Activated CD8-positive, alpha-beta memory T cell treated with anti-CD3 and anti-CD28 coated beads, Interleukin-2, amount 10 ng/mL, durations not matched to agents 7 days and 5 days (primary cell): ENCODE results near the gene DCX. TPM values are rescaled to one million over a fixed set of nuclear protein-coding genes. Genes with fewer than 3 reads are reported as not detected.

ENCODE experiments used
- ATAC-seq: fragments of 150-1000 bp; cut with Tn5 transposase; one replicate; pipeline ENCODE4 v1.10.0; 2021; ENCODE audit warnings: moderate library complexity
- CTCF ChIA-PET: fragments of 350-600 bp; sonication (Branson Sonifier 250); formaldehyde crosslinking; loops from one replicate; lab custom pipeline; 2021; ENCODE audit warnings: antibody characterized with exemption; lab: Charles Lee
- DNase-seq: peaks from one replicate; pipeline ENCODE4 v3.0.0-alpha.2; 2020
- H3K27ac Mint-ChIP-seq: one replicate; pipeline ENCODE4 v1.8.0; 2021; ENCODE audit warnings: mild to moderate bottlenecking, mixed read lengths
- H3K27me3 Mint-ChIP-seq: one replicate; pipeline ENCODE4 v1.8.0; 2021; ENCODE audit warnings: mixed read lengths
- H3K36me3 Mint-ChIP-seq: one replicate; pipeline ENCODE4 v1.8.0; 2021; ENCODE audit warnings: mild to moderate bottlenecking, mixed read lengths
- H3K4me1 Mint-ChIP-seq: one replicate; pipeline ENCODE4 v1.8.0; 2021; ENCODE audit warnings: mixed read lengths
- H3K4me3 Mint-ChIP-seq: one replicate; pipeline ENCODE4 v1.8.0; 2021; ENCODE audit warnings: mild to moderate bottlenecking, moderate library complexity, mixed read lengths
- H3K9me3 Mint-ChIP-seq: one replicate; pipeline ENCODE4 v1.8.0; 2022; ENCODE audit warnings: low read depth, mixed read lengths
- total RNA-seq, 2 experiments: library from RNA; stranded (reverse); gene quantifications; one replicate each; pipeline ENCODE4 v1.2.3, GENCODE V29; 2021

Gene DCX
- total RNA-seq, 2 experiments from 2014 or later: not detected

GRCh38 chrX:111394569-111394968, 17.4 kb downstream of the DCX start:
- no peaks in the 10 kb centered on the region for H3K9me3 Mint-ChIP-seq
- CTCF ChIA-PET: no interaction called here
- no peaks in the 10 kb centered on the region for H3K4me1 Mint-ChIP-seq
- H3K36me3 Mint-ChIP-seq: no peaks in the 10 kb centered on the region
- no peak for DNase-seq
- no peak for ATAC-seq
- H3K27me3 Mint-ChIP-seq: no peaks in the 10 kb centered on the region
- H3K4me3 Mint-ChIP-seq: no peak overlapping the region
- H3K27ac Mint-ChIP-seq: no peak overlapping the region

DNA sequence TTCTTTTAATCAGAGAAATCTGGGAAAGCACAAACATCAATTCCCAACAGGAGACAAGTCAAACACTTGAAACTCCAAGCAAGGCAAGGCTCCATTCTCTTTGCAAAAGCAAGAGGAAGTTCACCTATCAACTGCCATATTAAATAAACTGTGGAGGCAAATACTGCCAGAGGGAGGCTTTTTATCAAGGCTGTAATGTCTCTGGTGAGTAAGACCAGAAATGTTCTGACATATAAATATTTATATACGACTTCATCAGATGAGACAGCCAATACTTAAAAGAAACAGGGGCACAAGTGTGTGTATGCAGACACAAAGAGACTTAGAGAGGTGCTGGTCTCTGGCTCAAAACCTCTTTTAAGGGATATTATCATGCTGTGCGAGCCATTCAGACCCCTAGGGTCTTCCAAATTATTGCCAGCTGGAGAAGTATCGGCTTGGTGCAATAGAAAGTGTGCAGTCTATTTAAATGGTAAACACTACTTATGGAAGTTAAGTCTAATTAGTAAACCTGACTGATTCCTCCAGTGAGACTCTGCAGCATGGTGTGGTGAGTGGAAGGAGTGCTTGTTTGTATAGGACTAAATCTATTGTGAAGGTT, 24.4 kb downstream of the DCX start:
- H3K36me3 Mint-ChIP-seq: no peaks in the 10 kb centered on the region
- no peak overlapping the region for H3K4me3 Mint-ChIP-seq
- H3K27ac Mint-ChIP-seq: no peak overlapping the region
- CTCF ChIA-PET: no interaction called here
- no peak for ATAC-seq
- DNase-seq: no peak
- H3K9me3 Mint-ChIP-seq: no peaks in the 10 kb centered on the region
- H3K27me3 Mint-ChIP-seq: no peaks in the 10 kb centered on the region
- no peaks in the 10 kb centered on the region for H3K4me1 Mint-ChIP-seq

DNA sequence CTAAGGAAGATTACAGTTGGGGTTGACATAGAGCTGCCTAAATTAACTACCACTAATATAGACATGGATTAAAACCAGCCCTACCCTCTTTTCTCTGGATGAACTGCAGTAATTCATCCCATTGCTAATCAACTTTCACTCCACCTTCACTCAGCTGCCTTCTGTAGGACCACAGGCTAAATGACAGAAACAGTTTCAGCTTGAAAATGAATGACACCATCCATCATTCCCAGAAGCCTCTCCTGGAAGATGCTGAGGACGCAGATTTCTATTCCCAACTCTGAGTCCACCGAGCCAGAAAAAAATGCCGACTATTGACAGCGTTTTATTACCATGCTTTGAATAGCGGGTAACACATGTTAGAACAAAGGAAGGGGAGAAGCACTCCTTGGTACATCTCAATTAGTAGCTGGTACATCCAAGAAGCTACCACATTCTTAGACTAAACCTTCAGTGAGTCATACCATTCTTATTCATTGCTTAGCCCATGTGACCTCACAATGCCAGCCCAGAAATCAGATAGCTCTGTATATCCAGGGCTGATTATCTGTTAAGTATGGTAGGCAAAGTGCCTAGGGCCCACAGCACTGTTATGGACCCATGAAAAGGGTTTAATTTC, 25.3 kb downstream of the DCX start:
- CTCF ChIA-PET: no interaction called here
- H3K9me3 Mint-ChIP-seq: no peaks in the 10 kb centered on the region
- no peak for DNase-seq
- no peaks in the 10 kb centered on the region for H3K4me1 Mint-ChIP-seq
- ATAC-seq: no peak
- H3K27me3 Mint-ChIP-seq: no peaks in the 10 kb centered on the region
- no peak overlapping the region for H3K4me3 Mint-ChIP-seq
- no peaks in the 10 kb centered on the region for H3K36me3 Mint-ChIP-seq
- H3K27ac Mint-ChIP-seq: no peak overlapping the region

- H3K27ac Mint-ChIP-seq: no peak overlapping the region
- no peaks in the 10 kb centered on the region for H3K36me3 Mint-ChIP-seq
- no peak overlapping the region for H3K4me3 Mint-ChIP-seq
- CTCF ChIA-PET: no interaction called here
- H3K9me3 Mint-ChIP-seq: no peaks in the 10 kb centered on the region
- DNase-seq (no peak), ATAC-seq (no peak)
- H3K4me1 Mint-ChIP-seq: no peaks in the 10 kb centered on the region
- H3K27me3 Mint-ChIP-seq: no peaks in the 10 kb centered on the region
Observed at GRCh38 chrX:111386077-111386476, 25.9 kb downstream of the DCX start.

DNA sequence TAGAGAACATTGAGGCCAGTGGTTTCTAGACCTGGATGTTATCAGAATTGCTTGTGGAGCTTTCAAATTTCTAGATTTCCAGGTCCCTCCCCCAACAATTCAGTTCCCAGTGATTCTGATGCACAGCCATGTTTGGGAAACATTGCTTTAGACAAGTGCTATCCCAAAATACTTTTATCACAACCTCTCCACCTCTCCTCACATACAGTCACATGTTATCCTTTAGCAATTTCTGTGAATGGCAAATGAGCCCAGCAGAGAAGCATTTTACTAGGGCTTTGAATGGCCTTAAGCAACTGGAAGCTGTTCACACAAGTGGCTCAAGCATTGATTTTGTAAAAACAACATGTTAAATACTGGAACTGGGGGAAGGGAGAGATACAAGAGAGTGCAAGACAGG, 29.7 kb downstream of the DCX start:
- H3K4me3 Mint-ChIP-seq: no peak overlapping the region
- DNase-seq (no peak), ATAC-seq (no peak)
- CTCF ChIA-PET: no interaction called here
- no peaks in the 10 kb centered on the region for H3K9me3 Mint-ChIP-seq
- no peak overlapping the region for H3K27ac Mint-ChIP-seq
- H3K27me3 Mint-ChIP-seq: no peaks in the 10 kb centered on the region
- no peaks in the 10 kb centered on the region for H3K4me1 Mint-ChIP-seq
- H3K36me3 Mint-ChIP-seq: no peaks in the 10 kb centered on the region

DNA sequence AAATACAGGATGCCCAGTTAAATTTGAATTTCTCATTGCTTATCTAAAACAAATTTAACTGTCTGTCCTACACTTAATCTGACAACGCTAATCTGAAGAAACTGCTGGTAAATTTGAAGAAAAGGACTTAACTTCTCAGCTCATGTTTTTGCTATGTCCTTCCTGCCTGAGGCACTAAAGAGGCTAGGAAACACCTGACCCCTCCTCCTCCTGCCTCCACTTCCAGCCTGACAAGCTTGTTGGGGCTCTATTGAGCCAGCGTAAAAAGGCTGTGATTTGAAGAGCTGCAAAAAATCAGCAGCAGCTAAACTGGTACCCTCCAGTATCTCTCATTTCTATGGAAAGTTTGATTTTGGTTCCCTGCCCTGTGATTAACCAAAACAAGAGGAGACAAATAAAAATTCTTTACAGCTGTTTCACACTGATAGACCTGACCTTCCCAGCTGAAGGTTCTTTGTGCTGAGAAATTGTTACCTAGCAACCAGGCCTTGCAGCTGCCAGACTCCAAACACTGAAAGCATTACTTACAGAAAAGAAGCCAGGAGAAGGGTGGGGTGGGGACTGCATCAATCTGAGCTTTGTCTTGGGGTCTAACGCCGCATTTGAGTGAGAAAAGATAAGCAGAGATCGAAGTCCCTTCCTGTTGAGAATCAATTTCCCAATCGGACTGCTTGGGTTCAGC, 35.0 kb downstream of the DCX start:
- CTCF ChIA-PET: no interaction called here
- Mint-ChIP-seq H3K36me3 (no peaks in the 10 kb centered on the region), H3K27me3 (no peaks in the 10 kb centered on the region), H3K4me1 (no peaks in the 10 kb centered on the region), H3K27ac (no peak overlapping the region), H3K4me3 (no peak overlapping the region), H3K9me3 (no peaks in the 10 kb centered on the region)
- DNase-seq (no peak), ATAC-seq (no peak)

DNA sequence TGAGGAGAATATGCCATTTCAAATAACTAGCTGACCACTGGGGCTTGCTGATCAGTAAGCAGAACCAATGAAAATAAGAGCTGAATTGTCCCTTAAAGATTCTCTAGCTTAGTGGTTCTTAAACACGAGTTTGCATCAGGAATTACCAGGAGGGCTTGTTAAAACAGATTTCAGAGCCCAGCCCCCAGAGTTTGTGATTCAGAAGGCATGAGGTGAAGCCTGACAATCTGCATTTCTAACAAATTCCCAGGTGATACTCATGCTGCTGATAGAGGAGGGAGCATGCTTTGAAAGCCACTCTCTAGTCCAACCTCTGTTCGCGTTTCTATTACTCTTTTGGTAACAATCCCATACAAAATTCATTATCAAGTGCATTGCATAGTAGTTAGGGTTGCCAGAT, 35.5 kb downstream of the DCX start:
- CTCF ChIA-PET: no interaction called here
- Mint-ChIP-seq H3K36me3 (no peaks in the 10 kb centered on the region), H3K9me3 (no peaks in the 10 kb centered on the region), H3K27me3 (no peaks in the 10 kb centered on the region), H3K27ac (no peak overlapping the region), H3K4me3 (no peak overlapping the region), H3K4me1 (no peaks in the 10 kb centered on the region)
- ATAC-seq: no peak
- no peak for DNase-seq

GRCh38 chrX:111375747-111376146, 36.2 kb downstream of the DCX start:
- Mint-ChIP-seq H3K9me3 (no peaks in the 10 kb centered on the region), H3K27me3 (no peaks in the 10 kb centered on the region), H3K27ac (no peak overlapping the region), H3K4me3 (no peak overlapping the region), H3K36me3 (no peaks in the 10 kb centered on the region), H3K4me1 (no peaks in the 10 kb centered on the region)
- ATAC-seq (no peak), DNase-seq (no peak)
- CTCF ChIA-PET: no interaction called here

- H3K27me3 Mint-ChIP-seq: no peaks in the 10 kb centered on the region
- no peaks in the 10 kb centered on the region for H3K9me3 Mint-ChIP-seq
- CTCF ChIA-PET: no interaction called here
- H3K27ac Mint-ChIP-seq: no peak overlapping the region
- no peak overlapping the region for H3K4me3 Mint-ChIP-seq
- no peaks in the 10 kb centered on the region for H3K4me1 Mint-ChIP-seq
- no peak for ATAC-seq
- DNase-seq: no peak
- no peaks in the 10 kb centered on the region for H3K36me3 Mint-ChIP-seq
Observed at GRCh38 chrX:111372086-111372485, 39.9 kb downstream of the DCX start.

DNA sequence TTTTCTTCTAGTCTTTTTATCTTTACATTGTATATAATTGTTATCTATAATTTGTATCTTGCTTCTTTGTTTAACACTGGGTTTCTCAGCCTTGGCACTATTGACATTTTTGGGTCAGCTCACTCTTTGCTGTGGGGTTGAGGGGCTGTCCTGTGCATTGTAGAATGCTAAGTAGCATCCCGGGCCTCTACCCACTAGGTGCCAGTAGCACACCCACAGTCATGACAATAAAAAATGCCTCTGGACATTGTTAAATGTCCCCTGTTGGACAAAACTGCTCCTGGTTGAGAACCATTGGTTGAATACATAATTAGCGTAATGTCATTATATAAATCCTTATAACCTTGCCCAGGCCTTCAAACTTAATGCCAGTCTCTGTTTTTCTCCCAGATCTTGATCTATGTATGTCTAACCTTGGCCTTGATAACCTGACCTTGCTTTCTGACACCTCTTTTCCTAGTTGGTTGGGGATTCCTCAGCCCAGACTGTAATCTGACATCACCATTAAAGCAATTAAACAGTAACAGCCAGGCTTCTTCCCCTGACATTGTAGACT, 46.1 kb downstream of the DCX start:
- CTCF ChIA-PET: no interaction called here
- DNase-seq (no peak), ATAC-seq (no peak)
- Mint-ChIP-seq H3K27me3 (no peaks in the 10 kb centered on the region), H3K4me1 (no peaks in the 10 kb centered on the region), H3K27ac (no peak overlapping the region), H3K4me3 (no peak overlapping the region), H3K9me3 (no peaks in the 10 kb centered on the region), H3K36me3 (no peaks in the 10 kb centered on the region)

- ATAC-seq (no peak), DNase-seq (no peak)
- Mint-ChIP-seq H3K9me3 (no peaks in the 10 kb centered on the region), H3K27ac (no peak overlapping the region), H3K4me1 (no peaks in the 10 kb centered on the region), H3K27me3 (no peaks in the 10 kb centered on the region), H3K36me3 (no peaks in the 10 kb centered on the region), H3K4me3 (no peak overlapping the region)
- CTCF ChIA-PET: no interaction called here
Observed at GRCh38 chrX:111363741-111364140, 48.3 kb downstream of the DCX start.

DNA sequence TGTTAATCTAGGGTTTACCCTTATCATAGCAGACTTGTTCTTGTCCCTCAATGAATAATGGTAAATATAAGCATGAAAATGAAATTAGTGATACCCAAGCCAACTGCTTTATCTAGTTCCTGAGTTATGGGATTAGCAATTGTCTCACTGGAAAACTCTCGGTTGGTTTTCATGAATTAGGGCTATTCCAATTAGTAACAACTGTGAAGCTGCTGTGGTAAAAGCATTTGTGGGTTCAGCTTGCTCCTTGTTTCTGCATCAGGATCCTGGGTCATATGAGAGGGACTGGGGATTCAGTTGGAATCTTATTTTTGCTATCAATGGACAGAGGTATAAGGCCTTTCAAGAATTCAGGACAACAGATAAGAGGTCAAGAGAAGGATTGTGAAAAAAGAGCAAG, 50.2 kb downstream of the DCX start:
- Mint-ChIP-seq H3K27ac (no peak overlapping the region), H3K27me3 (no peaks in the 10 kb centered on the region), H3K4me3 (no peak overlapping the region), H3K9me3 (no peaks in the 10 kb centered on the region), H3K36me3 (no peaks in the 10 kb centered on the region), H3K4me1 (no peaks in the 10 kb centered on the region)
- no peak for DNase-seq
- no peak for ATAC-seq
- CTCF ChIA-PET: no interaction called here

GRCh38 chrX:111360839-111361238, 51.2 kb downstream of the DCX start:
- H3K27ac Mint-ChIP-seq: no peak overlapping the region
- CTCF ChIA-PET: no interaction called here
- H3K36me3 Mint-ChIP-seq: no peaks in the 10 kb centered on the region
- no peak overlapping the region for H3K4me3 Mint-ChIP-seq
- H3K27me3 Mint-ChIP-seq: no peaks in the 10 kb centered on the region
- no peaks in the 10 kb centered on the region for H3K9me3 Mint-ChIP-seq
- ATAC-seq (no peak), DNase-seq (no peak)
- H3K4me1 Mint-ChIP-seq: no peaks in the 10 kb centered on the region

- ATAC-seq: no peak
- Mint-ChIP-seq H3K27me3 (no peaks in the 10 kb centered on the region), H3K4me1 (no peaks in the 10 kb centered on the region), H3K36me3 (no peaks in the 10 kb centered on the region), H3K9me3 (no peaks in the 10 kb centered on the region), H3K4me3 (no peak overlapping the region), H3K27ac (no peak overlapping the region)
- CTCF ChIA-PET: no interaction called here
- no peak for DNase-seq
Observed at GRCh38 chrX:111355523-111356115, 56.4 kb downstream of the DCX start.
